SK-N-SH treated with all-trans-retinoic acid at 6 μM for 48 hours (cell line): Measurements from ENCODE around the gene TCERG1.

ENCODE experiments used
- ATAC-seq: fragments of 200-7000 bp; cut with Tn5 transposase; 3 replicates; pipeline ENCODE4 v1.9.1; 2020; ENCODE audit warnings: mild to moderate bottlenecking, moderate library complexity
- ARNTL ChIP-seq: fragments of 450-650 bp; formaldehyde crosslinking; IDR thresholded peaks from 2 replicates; pipeline ENCODE4 v1.5.0; 2020; ENCODE audit warnings: low read depth, mild to moderate bottlenecking, moderate library complexity, borderline replicate concordance
- BACH2 ChIP-seq: fragments of 250-450 bp; sonication (Bioruptor Pico); IDR thresholded peaks from 2 replicates; pipeline ENCODE4 v1.9.0; 2021; ENCODE audit warnings: mild to moderate bottlenecking, borderline replicate concordance
- CSDC2 ChIP-seq: fragments of 250-450 bp; sonication (Bioruptor Pico); IDR thresholded peaks from 2 replicates; pipeline ENCODE4 v1.5.0; 2020; ENCODE audit warnings: mild to moderate bottlenecking, moderate library complexity
- ESRRG ChIP-seq: fragments of 250-450 bp; sonication (Bioruptor Pico); IDR thresholded peaks from 2 replicates; pipeline ENCODE4 v1.6.1; 2021; ENCODE audit warnings: mild to moderate bottlenecking
- GLIS3 ChIP-seq: fragments of 250-450 bp; sonication (Bioruptor Pico); IDR thresholded peaks from 2 replicates; pipeline ENCODE4 v1.5.0; 2020; ENCODE audit warnings: mild to moderate bottlenecking, moderate library complexity
- ISL1 ChIP-seq: fragments of 250-450 bp; sonication (Bioruptor Pico); IDR thresholded peaks from 2 replicates; pipeline ENCODE4 v2.1.2; 2022; ENCODE audit warnings: mild to moderate bottlenecking, moderate library complexity
- OSR1 ChIP-seq: fragments of 250-450 bp; sonication (Bioruptor Pico); IDR thresholded peaks from 2 replicates; pipeline ENCODE4 v1.8.0; 2022; ENCODE audit warnings: moderate library complexity, mild to moderate bottlenecking, inconsistent platforms
- PPARA ChIP-seq: fragments of 250-450 bp; sonication (Bioruptor Pico); IDR thresholded peaks from 2 replicates; pipeline ENCODE4 v1.5.0; 2020; ENCODE audit warnings: mild to moderate bottlenecking, borderline replicate concordance
- RARB ChIP-seq: fragments of 250-450 bp; sonication (Bioruptor Pico); IDR thresholded peaks from 2 replicates; pipeline ENCODE4 v1.8.0; 2021; ENCODE audit warnings: mild to moderate bottlenecking, moderate library complexity
- SNAI2 ChIP-seq: fragments of 250-450 bp; sonication (Bioruptor Pico); IDR thresholded peaks from 2 replicates; pipeline ENCODE4 v1.5.0; 2020; ENCODE audit warnings: mild to moderate bottlenecking, moderate library complexity
- TCF4 ChIP-seq: fragments of 250-450 bp; sonication (Bioruptor Pico); IDR thresholded peaks from 2 replicates; pipeline ENCODE4 v1.8.0; 2021; ENCODE audit warnings: mild to moderate bottlenecking, moderate library complexity, borderline replicate concordance
- ZC3H10 ChIP-seq: fragments of 250-450 bp; sonication (Bioruptor Pico); IDR thresholded peaks from 2 replicates; pipeline ENCODE4 v1.5.1; 2021; ENCODE audit warnings: mild to moderate bottlenecking, moderate library complexity
- ZFP3 ChIP-seq: fragments of 250-450 bp; sonication (Bioruptor Pico); IDR thresholded peaks from 2 replicates; pipeline ENCODE4 v1.5.0; 2020; ENCODE audit warnings: mild to moderate bottlenecking, moderate library complexity
- ZFP30 ChIP-seq: fragments of 450-650 bp; formaldehyde crosslinking; IDR thresholded peaks from 2 replicates; pipeline ENCODE4 v1.5.0; 2022; ENCODE audit warnings: mild to moderate bottlenecking, moderate library complexity
- ZNF565 ChIP-seq: fragments of 450-650 bp; formaldehyde crosslinking; conservative IDR thresholded peaks from 2 replicates; pipeline ENCODE4 v1.5.0; 2020; ENCODE audit warnings: low read depth, mild to moderate bottlenecking, moderate library complexity
- ZNF70 ChIP-seq: fragments of 450-650 bp; formaldehyde crosslinking; IDR thresholded peaks from 2 replicates; pipeline ENCODE4 v1.5.0; 2020; ENCODE audit warnings: mild to moderate bottlenecking, moderate library complexity
- ZNF8 ChIP-seq: fragments of 450-650 bp; formaldehyde crosslinking; IDR thresholded peaks from 2 replicates; pipeline ENCODE4 v1.5.0; 2020; ENCODE audit warnings: mild to moderate bottlenecking, moderate library complexity
- TF ChIP-seq, protein P1 (sequence below): fragments of 250-450 bp; sonication (Bioruptor Pico); IDR thresholded peaks from 2 replicates; pipeline ENCODE4 v1.5.1; 2020; ENCODE audit warnings: low read depth, mild to moderate bottlenecking, moderate library complexity
- TF ChIP-seq, protein P2 (sequence below): fragments of 250-450 bp; sonication (Bioruptor Pico); IDR thresholded peaks from 2 replicates; pipeline ENCODE4 v1.8.0; 2021; ENCODE audit warnings: low read depth, mild to moderate bottlenecking, moderate library complexity, borderline replicate concordance
- TF ChIP-seq, protein P3 (sequence below): fragments of 250-450 bp; sonication (Bioruptor Pico); IDR thresholded peaks from 2 replicates; pipeline ENCODE4 v1.8.0; 2020; ENCODE audit warnings: mild to moderate bottlenecking, moderate library complexity, borderline replicate concordance
- TF ChIP-seq, protein P4 (sequence below): fragments of 250-450 bp; sonication (Bioruptor Pico); IDR thresholded peaks from 2 replicates; pipeline ENCODE4 v1.5.0; 2020; ENCODE audit warnings: mild to moderate bottlenecking, moderate library complexity

TCERG1 gene

DNA sequence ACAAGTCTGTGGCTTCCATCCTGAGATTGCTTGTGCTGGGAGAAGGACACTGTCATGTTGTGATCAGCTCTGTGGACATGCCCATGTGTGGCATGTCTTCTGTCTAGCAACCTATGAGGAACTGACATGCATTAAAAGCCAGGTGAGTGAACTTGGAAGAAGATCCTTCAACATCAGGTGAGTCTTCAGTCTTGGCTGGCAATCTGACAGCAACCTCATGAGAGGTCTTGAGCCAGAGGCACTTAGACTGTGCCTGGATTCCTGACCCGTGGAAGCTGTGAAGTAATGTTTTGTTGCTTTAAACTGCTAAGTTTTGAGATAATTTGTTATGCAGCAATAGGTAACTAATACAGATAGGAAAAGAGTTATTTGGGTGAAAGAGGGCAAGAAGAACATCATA is 6.8 kb upstream of the TCERG1 start (continued):
- TF ChIP-seq ARNTL (CRISPR knock-in tag), result no peak
- TF ChIP-seq, protein P1, sequence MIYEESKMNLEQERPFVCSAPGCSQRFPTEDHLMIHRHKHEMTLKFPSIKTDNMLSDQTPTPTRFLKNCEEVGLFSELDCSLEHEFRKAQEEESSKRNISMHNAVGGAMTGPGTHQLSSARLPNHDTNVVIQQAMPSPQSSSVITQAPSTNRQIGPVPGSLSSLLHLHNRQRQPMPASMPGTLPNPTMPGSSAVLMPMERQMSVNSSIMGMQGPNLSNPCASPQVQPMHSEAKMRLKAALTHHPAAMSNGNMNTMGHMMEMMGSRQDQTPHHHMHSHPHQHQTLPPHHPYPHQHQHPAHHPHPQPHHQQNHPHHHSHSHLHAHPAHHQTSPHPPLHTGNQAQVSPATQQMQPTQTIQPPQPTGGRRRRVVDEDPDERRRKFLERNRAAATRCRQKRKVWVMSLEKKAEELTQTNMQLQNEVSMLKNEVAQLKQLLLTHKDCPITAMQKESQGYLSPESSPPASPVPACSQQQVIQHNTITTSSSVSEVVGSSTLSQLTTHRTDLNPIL, result no peak

DNA sequence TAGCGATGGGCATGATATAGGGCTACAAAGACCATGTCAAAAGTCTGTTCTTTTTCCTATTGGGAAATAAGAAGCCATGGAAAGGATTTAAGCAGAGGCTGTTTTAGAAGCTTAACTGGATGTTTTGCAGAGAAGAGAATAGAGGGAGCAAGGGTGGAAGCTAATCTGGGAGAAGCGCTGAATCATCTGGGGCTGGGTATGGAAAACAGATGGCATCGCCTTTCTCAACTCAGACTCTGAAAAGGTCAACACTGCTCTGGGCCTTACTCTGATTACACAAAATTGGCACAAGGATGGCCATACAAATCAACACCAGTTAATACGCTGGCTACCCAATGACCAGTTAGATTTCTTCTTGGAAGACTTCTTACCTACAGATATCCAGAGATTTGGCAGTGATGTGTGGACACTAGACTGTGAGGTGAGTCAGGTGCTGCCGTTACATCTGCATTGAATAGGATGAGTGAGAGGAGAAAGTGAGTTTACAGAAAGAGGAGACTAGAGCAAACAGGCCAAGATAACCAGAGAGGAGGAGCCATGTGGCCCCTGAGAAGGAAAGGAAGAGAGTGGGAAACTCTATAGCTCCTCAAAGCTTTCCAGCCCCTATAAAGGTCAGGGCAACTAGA is 6.2 kb upstream of the TCERG1 start:
- ATAC-seq, result no peak
- no peak for TF ChIP-seq TCF4
- TF ChIP-seq GLIS3 (CRISPR knock-in tag), result no peak
- no peak for TF ChIP-seq PPARA (CRISPR knock-in tag)
- no peak for TF ChIP-seq ARNTL (CRISPR knock-in tag)
- TF ChIP-seq ZNF565 (CRISPR knock-in tag), result no peak
- TF ChIP-seq SNAI2 (CRISPR knock-in tag), result no peak
- no peak for TF ChIP-seq RARB
- TF ChIP-seq, protein P2, sequence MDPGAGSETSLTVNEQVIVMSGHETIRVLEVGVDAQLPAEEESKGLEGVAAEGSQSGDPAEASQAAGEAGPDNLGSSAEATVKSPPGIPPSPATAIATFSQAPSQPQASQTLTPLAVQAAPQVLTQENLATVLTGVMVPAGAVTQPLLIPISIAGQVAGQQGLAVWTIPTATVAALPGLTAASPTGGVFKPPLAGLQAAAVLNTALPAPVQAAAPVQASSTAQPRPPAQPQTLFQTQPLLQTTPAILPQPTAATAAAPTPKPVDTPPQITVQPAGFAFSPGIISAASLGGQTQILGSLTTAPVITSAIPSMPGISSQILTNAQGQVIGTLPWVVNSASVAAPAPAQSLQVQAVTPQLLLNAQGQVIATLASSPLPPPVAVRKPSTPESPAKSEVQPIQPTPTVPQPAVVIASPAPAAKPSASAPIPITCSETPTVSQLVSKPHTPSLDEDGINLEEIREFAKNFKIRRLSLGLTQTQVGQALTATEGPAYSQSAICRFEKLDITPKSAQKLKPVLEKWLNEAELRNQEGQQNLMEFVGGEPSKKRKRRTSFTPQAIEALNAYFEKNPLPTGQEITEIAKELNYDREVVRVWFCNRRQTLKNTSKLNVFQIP (CRISPR knock-in tag), result no peak
- TF ChIP-seq ZFP30 (CRISPR knock-in tag), result no peak
- no peak for TF ChIP-seq OSR1 (CRISPR knock-in tag)
- TF ChIP-seq CSDC2 (CRISPR knock-in tag), result no peak
- TF ChIP-seq, protein P1, result no peak
- TF ChIP-seq ESRRG, result no peak
- TF ChIP-seq BACH2 (CRISPR knock-in tag), result no peak
- TF ChIP-seq ZC3H10 (CRISPR knock-in tag), result no peak
- no peak for TF ChIP-seq ZNF70 (CRISPR knock-in tag)
- TF ChIP-seq ZNF8 (CRISPR knock-in tag), result no peak
- TF ChIP-seq, protein P3, sequence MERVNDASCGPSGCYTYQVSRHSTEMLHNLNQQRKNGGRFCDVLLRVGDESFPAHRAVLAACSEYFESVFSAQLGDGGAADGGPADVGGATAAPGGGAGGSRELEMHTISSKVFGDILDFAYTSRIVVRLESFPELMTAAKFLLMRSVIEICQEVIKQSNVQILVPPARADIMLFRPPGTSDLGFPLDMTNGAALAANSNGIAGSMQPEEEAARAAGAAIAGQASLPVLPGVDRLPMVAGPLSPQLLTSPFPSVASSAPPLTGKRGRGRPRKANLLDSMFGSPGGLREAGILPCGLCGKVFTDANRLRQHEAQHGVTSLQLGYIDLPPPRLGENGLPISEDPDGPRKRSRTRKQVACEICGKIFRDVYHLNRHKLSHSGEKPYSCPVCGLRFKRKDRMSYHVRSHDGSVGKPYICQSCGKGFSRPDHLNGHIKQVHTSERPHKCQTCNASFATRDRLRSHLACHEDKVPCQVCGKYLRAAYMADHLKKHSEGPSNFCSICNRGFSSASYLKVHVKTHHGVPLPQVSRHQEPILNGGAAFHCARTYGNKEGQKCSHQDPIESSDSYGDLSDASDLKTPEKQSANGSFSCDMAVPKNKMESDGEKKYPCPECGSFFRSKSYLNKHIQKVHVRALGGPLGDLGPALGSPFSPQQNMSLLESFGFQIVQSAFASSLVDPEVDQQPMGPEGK (CRISPR knock-in tag), result no peak

DNA sequence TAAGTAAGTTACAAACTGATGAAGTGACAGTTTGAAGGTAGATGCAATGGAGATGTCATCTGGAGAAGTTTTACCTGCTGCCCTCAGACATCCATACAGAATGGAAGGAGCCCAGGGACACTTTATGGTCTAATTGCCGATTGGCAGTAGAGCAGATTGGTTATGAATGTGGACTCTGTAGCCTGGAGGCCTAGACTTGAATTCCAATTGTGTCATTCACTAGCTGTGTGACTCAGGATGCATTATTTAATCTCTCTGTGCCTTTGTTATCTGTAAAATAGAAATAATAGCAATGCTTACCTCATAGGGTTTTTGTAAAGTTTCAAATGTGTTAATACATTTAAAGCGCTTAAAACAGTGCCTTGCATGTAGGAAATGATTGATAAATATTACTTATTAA is 5.2 kb upstream of the TCERG1 start:
- TF ChIP-seq CSDC2 (CRISPR knock-in tag), result no peak
- TF ChIP-seq, protein P2 (CRISPR knock-in tag), result no peak
- no peak for TF ChIP-seq ARNTL (CRISPR knock-in tag)
- no peak for TF ChIP-seq ZFP30 (CRISPR knock-in tag)
- no peak for TF ChIP-seq ESRRG
- TF ChIP-seq, protein P3 (CRISPR knock-in tag), result no peak
- no peak for TF ChIP-seq OSR1 (CRISPR knock-in tag)
- no peak for TF ChIP-seq ZFP3 (CRISPR knock-in tag)
- no peak for TF ChIP-seq ZNF8 (CRISPR knock-in tag)
- TF ChIP-seq ZC3H10 (CRISPR knock-in tag), result no peak
- TF ChIP-seq, protein P4, sequence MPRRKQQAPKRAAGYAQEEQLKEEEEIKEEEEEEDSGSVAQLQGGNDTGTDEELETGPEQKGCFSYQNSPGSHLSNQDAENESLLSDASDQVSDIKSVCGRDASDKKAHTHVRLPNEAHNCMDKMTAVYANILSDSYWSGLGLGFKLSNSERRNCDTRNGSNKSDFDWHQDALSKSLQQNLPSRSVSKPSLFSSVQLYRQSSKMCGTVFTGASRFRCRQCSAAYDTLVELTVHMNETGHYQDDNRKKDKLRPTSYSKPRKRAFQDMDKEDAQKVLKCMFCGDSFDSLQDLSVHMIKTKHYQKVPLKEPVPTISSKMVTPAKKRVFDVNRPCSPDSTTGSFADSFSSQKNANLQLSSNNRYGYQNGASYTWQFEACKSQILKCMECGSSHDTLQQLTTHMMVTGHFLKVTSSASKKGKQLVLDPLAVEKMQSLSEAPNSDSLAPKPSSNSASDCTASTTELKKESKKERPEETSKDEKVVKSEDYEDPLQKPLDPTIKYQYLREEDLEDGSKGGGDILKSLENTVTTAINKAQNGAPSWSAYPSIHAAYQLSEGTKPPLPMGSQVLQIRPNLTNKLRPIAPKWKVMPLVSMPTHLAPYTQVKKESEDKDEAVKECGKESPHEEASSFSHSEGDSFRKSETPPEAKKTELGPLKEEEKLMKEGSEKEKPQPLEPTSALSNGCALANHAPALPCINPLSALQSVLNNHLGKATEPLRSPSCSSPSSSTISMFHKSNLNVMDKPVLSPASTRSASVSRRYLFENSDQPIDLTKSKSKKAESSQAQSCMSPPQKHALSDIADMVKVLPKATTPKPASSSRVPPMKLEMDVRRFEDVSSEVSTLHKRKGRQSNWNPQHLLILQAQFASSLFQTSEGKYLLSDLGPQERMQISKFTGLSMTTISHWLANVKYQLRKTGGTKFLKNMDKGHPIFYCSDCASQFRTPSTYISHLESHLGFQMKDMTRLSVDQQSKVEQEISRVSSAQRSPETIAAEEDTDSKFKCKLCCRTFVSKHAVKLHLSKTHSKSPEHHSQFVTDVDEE (CRISPR knock-in tag), result no peak
- no peak for TF ChIP-seq BACH2 (CRISPR knock-in tag)
- TF ChIP-seq, protein P1, result no peak
- TF ChIP-seq ISL1 (CRISPR knock-in tag), result no peak
- no peak for TF ChIP-seq RARB
- no peak for TF ChIP-seq TCF4
- TF ChIP-seq, all 23 proteins: peak for 0
- no peak for ATAC-seq
